ENCODE measurements around the gene MCUR1. TPM values are rescaled to one million over a fixed set of nuclear protein-coding genes. Genes with fewer than 3 reads are reported as not detected.

MCUR1 gene
- total and polyA plus RNA-seq, 4 donors: 8.0 to 42.1 (median 20.6) TPM

DNA sequence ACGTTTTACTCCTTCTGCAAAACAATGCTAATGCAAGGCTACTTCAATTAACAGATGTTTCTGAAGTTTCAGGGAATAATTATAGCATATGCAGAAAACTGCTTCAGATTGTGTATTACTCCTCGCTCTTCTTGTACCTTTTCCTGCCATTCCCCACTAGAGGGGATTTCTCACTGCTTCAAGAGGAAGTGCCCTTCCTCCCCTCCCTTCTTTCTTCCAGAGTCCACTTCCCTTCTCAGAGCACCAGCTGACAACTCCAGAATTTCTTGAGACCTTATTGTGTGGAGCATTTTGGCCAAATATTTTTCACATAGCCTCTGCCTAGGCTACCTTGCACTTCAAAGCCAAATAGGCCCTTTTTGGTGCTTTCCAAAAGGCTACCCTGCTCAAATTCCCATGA is 12.7 kb upstream of the MCUR1 start:
- TF ChIP-seq, protein P1, sequence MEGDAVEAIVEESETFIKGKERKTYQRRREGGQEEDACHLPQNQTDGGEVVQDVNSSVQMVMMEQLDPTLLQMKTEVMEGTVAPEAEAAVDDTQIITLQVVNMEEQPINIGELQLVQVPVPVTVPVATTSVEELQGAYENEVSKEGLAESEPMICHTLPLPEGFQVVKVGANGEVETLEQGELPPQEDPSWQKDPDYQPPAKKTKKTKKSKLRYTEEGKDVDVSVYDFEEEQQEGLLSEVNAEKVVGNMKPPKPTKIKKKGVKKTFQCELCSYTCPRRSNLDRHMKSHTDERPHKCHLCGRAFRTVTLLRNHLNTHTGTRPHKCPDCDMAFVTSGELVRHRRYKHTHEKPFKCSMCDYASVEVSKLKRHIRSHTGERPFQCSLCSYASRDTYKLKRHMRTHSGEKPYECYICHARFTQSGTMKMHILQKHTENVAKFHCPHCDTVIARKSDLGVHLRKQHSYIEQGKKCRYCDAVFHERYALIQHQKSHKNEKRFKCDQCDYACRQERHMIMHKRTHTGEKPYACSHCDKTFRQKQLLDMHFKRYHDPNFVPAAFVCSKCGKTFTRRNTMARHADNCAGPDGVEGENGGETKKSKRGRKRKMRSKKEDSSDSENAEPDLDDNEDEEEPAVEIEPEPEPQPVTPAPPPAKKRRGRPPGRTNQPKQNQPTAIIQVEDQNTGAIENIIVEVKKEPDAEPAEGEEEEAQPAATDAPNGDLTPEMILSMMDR (IDR thresholded peaks at IDR 0.05; ENCODE audit: control extremely low read depth, extremely low read depth): no peak
- no peak for DNase-seq
- H3K27ac ChIP-seq (ENCODE audit: low read depth in 1 of 2, low read length in 1 of 2): no peak overlapping the region
- no peak overlapping the region for H3K9ac ChIP-seq (ENCODE audit: insufficient read depth in 1 of 2, low read length in 2 of 2)
- H3K27me3 ChIP-seq (ENCODE audit: control insufficient read depth in 3 of 3, insufficient read depth in 3 of 3, low read length in 2 of 3): no peaks in the 10 kb centered on the region
- H3K36me3 ChIP-seq (ENCODE audit: control insufficient read depth in 4 of 4, insufficient read depth in 4 of 4, low read length in 4 of 4): no peaks in the 10 kb centered on the region
- no peak for ATAC-seq (ENCODE audit: insufficient read depth, low FRiP score)
- H3K9me3 ChIP-seq (ENCODE audit: control insufficient read depth in 4 of 4, insufficient read depth in 3 of 4, low read length in 3 of 4): no peaks in the 10 kb centered on the region
- H3K4me3 ChIP-seq: no peak overlapping the region
- H3K4me1 ChIP-seq (ENCODE audit: control insufficient read depth in 5 of 5, insufficient read depth in 5 of 5, low read length in 5 of 5): no peaks in the 10 kb centered on the region
- WGBS, 2 donors: 76 to 87% methylated on average over 2 of the region's 2 CpGs

DNA sequence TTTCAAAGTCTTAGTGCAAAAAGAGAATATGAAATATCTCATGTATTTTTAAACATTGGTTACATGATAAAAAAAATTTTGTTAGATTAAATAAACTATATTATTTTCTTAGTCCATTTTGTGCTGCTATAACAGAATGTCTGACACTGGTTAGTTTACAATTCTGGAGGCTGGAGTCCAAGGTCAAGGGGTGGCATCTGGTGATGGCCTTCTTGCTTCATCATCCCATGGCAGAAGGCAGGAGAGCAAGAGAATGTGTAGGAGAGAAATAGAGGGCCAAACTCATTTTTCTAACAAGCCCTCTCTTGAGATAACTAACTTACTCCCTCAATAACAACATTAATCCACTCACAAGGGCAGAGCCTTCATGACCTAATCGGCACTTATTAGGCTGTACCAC is 11.5 kb upstream of the MCUR1 start:
- no peaks in the 10 kb centered on the region for H3K9me3 ChIP-seq (ENCODE audit: control insufficient read depth in 4 of 4, insufficient read depth in 3 of 4, low read length in 3 of 4)
- no peak overlapping the region for H3K27ac ChIP-seq (ENCODE audit: low read depth in 1 of 2, low read length in 1 of 2)
- TF ChIP-seq, protein P1 (IDR thresholded peaks at IDR 0.05; ENCODE audit: control extremely low read depth, extremely low read depth): no peak
- WGBS, 2 donors: 91 to 97% methylated on average over 1 of the region's 1 CpG
- H3K36me3 ChIP-seq (ENCODE audit: control insufficient read depth in 4 of 4, insufficient read depth in 4 of 4, low read length in 4 of 4): no peaks in the 10 kb centered on the region
- no peak for ATAC-seq (ENCODE audit: insufficient read depth, low FRiP score)
- no peaks in the 10 kb centered on the region for H3K27me3 ChIP-seq (ENCODE audit: control insufficient read depth in 3 of 3, insufficient read depth in 3 of 3, low read length in 2 of 3)
- H3K4me3 ChIP-seq: no peak overlapping the region
- DNase-seq: no peak
- H3K4me1 ChIP-seq (ENCODE audit: control insufficient read depth in 5 of 5, insufficient read depth in 5 of 5, low read length in 5 of 5): no peaks in the 10 kb centered on the region
- no peak overlapping the region for H3K9ac ChIP-seq (ENCODE audit: insufficient read depth in 1 of 2, low read length in 2 of 2)

DNA sequence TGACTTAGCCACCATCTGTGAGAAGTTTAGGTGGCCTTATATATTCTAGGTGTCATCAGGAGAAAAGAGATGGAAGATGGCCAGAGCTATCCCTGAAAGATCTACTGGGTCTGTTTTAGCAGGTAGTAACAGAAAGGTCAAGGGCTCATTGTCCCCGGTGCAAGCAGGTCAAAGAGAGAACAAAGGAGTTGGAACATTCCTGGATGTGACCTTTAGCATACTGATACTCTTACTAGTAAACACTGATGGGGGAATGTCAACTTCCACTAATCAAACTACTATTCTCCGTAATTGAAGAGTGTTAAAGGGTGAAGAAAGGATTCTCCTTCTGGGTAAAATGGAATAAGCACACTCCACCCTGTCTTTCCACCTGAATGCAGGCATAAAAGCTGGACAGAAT is 4.0 kb upstream of the MCUR1 start:
- no peak overlapping the region for H3K27ac ChIP-seq (ENCODE audit: low read depth in 1 of 2, low read length in 1 of 2)
- no peak overlapping the region for H3K9ac ChIP-seq (ENCODE audit: insufficient read depth in 1 of 2, low read length in 2 of 2)
- H3K27me3 ChIP-seq (ENCODE audit: control insufficient read depth in 3 of 3, insufficient read depth in 3 of 3, low read length in 2 of 3): no peaks in the 10 kb centered on the region
- peaks cover 0 to 6% (median 0%) of the 10 kb centered on the region in 5 donors for H3K4me1 ChIP-seq (ENCODE audit: control insufficient read depth in 5 of 5, insufficient read depth in 5 of 5, low read length in 5 of 5)
- H3K4me3 ChIP-seq: no peak overlapping the region
- no peaks in the 10 kb centered on the region for H3K9me3 ChIP-seq (ENCODE audit: control insufficient read depth in 4 of 4, insufficient read depth in 3 of 4, low read length in 3 of 4)
- 69 to 89% methylated on average over 2 of the region's 2 CpGs for WGBS, 2 donors
- H3K36me3 ChIP-seq (ENCODE audit: control insufficient read depth in 4 of 4, insufficient read depth in 4 of 4, low read length in 4 of 4): no peaks in the 10 kb centered on the region
- ATAC-seq (ENCODE audit: insufficient read depth, low FRiP score) (no peak), DNase-seq (no peak)
- TF ChIP-seq, protein P1 (IDR thresholded peaks at IDR 0.05; ENCODE audit: control extremely low read depth, extremely low read depth): no peak

DNA sequence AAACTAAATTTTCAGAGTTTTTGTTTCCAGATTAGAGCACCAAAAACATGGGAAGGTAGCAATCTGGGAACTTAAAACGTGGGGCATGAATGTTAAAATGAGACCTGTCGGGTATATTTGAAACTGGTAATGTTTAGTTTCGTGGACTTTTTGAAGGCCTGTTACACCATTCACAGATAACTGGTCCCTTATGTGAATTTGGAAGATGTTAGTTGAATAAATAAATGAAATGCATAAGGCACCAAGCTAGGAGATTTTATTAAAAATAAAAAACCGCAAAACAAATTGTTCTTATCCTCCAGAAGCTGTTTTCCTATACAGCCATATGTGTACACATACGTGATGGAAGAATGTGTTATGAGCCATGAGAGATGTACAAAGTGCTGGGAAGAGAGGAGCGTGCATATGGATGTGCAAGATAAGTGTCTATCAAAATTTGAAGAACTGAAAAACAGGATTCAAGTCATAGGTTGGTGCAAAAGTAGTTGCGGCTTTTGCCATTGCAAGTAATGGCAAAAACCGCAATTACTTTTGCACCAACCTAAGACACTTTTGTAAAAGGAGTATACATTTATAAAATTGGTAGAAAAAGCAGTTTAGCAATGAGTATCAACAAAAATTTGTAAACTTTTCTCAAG is 700 bp upstream of the MCUR1 start:
- ATAC-seq (ENCODE audit: insufficient read depth, low FRiP score): no peak
- Histone ChIP-seq H3K4me3 (peak overlapping the region; percentile 24), H3K4me1 (ENCODE audit: control insufficient read depth in 5 of 5, insufficient read depth in 5 of 5, low read length in 5 of 5) (peaks cover 4 to 28% (median 15%) of the 10 kb centered on the region in 5 donors), H3K9me3 (ENCODE audit: control insufficient read depth in 4 of 4, insufficient read depth in 3 of 4, low read length in 3 of 4) (no peaks in the 10 kb centered on the region), H3K36me3 (ENCODE audit: control insufficient read depth in 4 of 4, insufficient read depth in 4 of 4, low read length in 4 of 4) (no peaks in the 10 kb centered on the region), H3K9ac (ENCODE audit: insufficient read depth in 1 of 2, low read length in 2 of 2) (peak overlapping the region; percentile 31 to 69), H3K27ac (ENCODE audit: low read depth in 1 of 2, low read length in 1 of 2) (peak overlapping the region; percentile 96 to 98), H3K27me3 (ENCODE audit: control insufficient read depth in 3 of 3, insufficient read depth in 3 of 3, low read length in 2 of 3) (no peaks in the 10 kb centered on the region)
- TF ChIP-seq, protein P1 (IDR thresholded peaks at IDR 0.05; ENCODE audit: control extremely low read depth, extremely low read depth): no peak
- WGBS, 2 donors: 44 to 49% methylated on average over 8 of the region's 8 CpGs
- DNase-seq: no peak

Data from lung (tissue), 12 donors.